ENCODE data around the gene TAPT1.
"Not testable (repeated sequence)": the region's sequence is repeated elsewhere in the genome, so short reads cannot be mapped to it uniquely, and the experiment has no call there.

DNA sequence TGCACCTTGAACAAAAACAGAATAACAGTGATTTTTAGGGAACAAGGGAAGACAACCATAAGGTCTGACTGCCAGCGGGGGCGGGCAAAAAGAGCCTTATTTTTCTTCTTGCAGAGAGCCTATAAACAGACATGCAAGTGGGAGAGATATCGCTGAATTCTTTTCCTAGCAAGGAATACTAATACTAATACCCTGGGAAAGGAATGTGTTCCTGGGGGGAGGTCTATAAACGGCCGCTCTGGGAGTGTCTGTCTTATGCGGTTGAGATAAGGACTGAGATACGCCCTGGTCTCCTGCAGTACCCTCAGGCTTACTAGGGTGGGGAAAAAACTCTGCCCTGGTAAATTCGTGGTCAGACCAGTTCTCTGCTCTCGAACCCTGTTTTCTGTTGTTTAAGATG is 81.4 kb downstream of the TAPT1 start:
- TF ChIP-seq, protein P1, sequence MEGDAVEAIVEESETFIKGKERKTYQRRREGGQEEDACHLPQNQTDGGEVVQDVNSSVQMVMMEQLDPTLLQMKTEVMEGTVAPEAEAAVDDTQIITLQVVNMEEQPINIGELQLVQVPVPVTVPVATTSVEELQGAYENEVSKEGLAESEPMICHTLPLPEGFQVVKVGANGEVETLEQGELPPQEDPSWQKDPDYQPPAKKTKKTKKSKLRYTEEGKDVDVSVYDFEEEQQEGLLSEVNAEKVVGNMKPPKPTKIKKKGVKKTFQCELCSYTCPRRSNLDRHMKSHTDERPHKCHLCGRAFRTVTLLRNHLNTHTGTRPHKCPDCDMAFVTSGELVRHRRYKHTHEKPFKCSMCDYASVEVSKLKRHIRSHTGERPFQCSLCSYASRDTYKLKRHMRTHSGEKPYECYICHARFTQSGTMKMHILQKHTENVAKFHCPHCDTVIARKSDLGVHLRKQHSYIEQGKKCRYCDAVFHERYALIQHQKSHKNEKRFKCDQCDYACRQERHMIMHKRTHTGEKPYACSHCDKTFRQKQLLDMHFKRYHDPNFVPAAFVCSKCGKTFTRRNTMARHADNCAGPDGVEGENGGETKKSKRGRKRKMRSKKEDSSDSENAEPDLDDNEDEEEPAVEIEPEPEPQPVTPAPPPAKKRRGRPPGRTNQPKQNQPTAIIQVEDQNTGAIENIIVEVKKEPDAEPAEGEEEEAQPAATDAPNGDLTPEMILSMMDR (IDR thresholded peaks at IDR 0.05): not testable (repeated sequence)
- TF ChIP-seq POLR2A (IDR thresholded peaks at IDR 0.05): not testable (repeated sequence)

Data from testis (tissue), 2 donors.